H1 (cell line): ENCODE data around the gene FOSB. TPM values are rescaled to one million over a fixed set of nuclear protein-coding genes. Genes with fewer than 3 reads are reported as not detected.
A peak's percentile ranks its signal among the peaks of the same experiment; 100 is the strongest.

Experiments
- CTCF ChIA-PET: fragments of 300-600 bp; sonication (Branson Sonifier 250); formaldehyde crosslinking; loops from one replicate; lab custom pipeline; 2021; ENCODE audit not compliant: partially characterized antibody; lab: Charles Lee
- POLR2A ChIA-PET: fragments of 300-600 bp; sonication (Branson Sonifier 250); formaldehyde crosslinking; loops from one replicate; lab custom pipeline; 2021; ENCODE audit warnings: inconsistent platforms; ENCODE audit not compliant: partially characterized antibody; lab: Charles Lee
- DNase-seq, 2 experiments: peaks; one replicate each; pipeline versions ENCODE4 v3.0.0 to v3.0.0-alpha.2; 2010 to 2022; ENCODE audit warnings: low spot score in 2 of 2, low read depth in 1 of 2, mixed read lengths in 1 of 2
- FAIRE-seq: peaks from 2 replicates; lab custom pipeline; 2011; peaks lifted over from hg19 to GRCh38; lab: Jason Lieb, UNC
- H2AFZ ChIP-seq: 2 replicates; pipeline ENCODE4 v1.8.1; 2012; ENCODE audit warnings: low read length, inconsistent platforms
- H2AK5ac ChIP-seq: 2 replicates; pipeline ENCODE4 v1.6.1; 2013; ENCODE audit warnings: low read depth, low read length
- H2BK120ac ChIP-seq: replicated peaks from 2 replicates; pipeline ENCODE3; 2013; ENCODE audit warnings: low read depth, low read length, inconsistent platforms
- H2BK12ac ChIP-seq: 2 replicates; pipeline ENCODE4 v1.6.1; 2013; ENCODE audit warnings: low read depth, low read length
- H2BK15ac ChIP-seq: 2 replicates; pipeline ENCODE4 v1.6.1; 2013; ENCODE audit warnings: low read length
- H2BK20ac ChIP-seq: 2 replicates; pipeline ENCODE4 v1.6.1; 2013; ENCODE audit warnings: low read length
- H2BK5ac ChIP-seq: 2 replicates; pipeline ENCODE4 v1.6.1; 2013; ENCODE audit warnings: low read depth, low read length
- H3K14ac ChIP-seq: 2 replicates; pipeline ENCODE4 v1.6.1; 2013; ENCODE audit warnings: inconsistent platforms; ENCODE audit not compliant: insufficient read length
- H3K18ac ChIP-seq: 2 replicates; pipeline ENCODE4 v1.6.1; 2013; ENCODE audit warnings: low read length; ENCODE audit errors: extremely low read depth
- H3K23ac ChIP-seq: 2 replicates; pipeline ENCODE4 v1.6.1; 2013; ENCODE audit warnings: inconsistent platforms; ENCODE audit not compliant: insufficient read length
- H3K23me2 ChIP-seq: 2 replicates; pipeline ENCODE4 v1.6.1; 2013; ENCODE audit warnings: low read depth, low read length
- H3K27ac ChIP-seq: 2 replicates; pipeline ENCODE4 v1.6.1; 2011; ENCODE audit warnings: low read depth, low read length, inconsistent platforms
- H3K27me3 ChIP-seq, 4 experiments: replicated peaks in 1 of 4; 1 replicate in 1 of 4; 2 replicates in 3 of 4; pipeline versions ENCODE4 v1.6.1 to v1.8.1; 2011 to 2013; ENCODE audit warnings: low read length in 3 of 4, mild to moderate bottlenecking in 3 of 4, inconsistent platforms in 2 of 4, mixed read lengths in 2 of 4, moderate library complexity in 1 of 4; ENCODE audit not compliant: control insufficient read depth in 3 of 4, insufficient read depth in 3 of 4; ENCODE audit errors: extremely low read depth in 1 of 4
- H3K36me3 ChIP-seq, 4 experiments: 2 replicates each; pipeline versions ENCODE4 v1.6.1 to v1.8.1; 2011 to 2013; ENCODE audit warnings: mild to moderate bottlenecking in 4 of 4, low read length in 3 of 4, moderate library complexity in 2 of 4, control low read depth in 1 of 4, inconsistent platforms in 1 of 4; ENCODE audit not compliant: insufficient read depth in 4 of 4, control insufficient read depth in 2 of 4
- H3K4ac ChIP-seq: replicated peaks from 2 replicates; pipeline ENCODE3; 2013; ENCODE audit warnings: low read length, low read depth, mixed read lengths, inconsistent platforms; ENCODE audit not compliant: insufficient read length
- H3K4me1 ChIP-seq, 4 experiments: replicated peaks in 1 of 4; 1 replicate in 1 of 4; 2 replicates in 3 of 4; pipeline versions ENCODE4 v1.6.1 to v1.8.1; 2011 to 2013; ENCODE audit warnings: low read length in 3 of 4, inconsistent platforms in 2 of 4, mixed read lengths in 1 of 4; ENCODE audit not compliant: insufficient read depth in 4 of 4, control insufficient read depth in 3 of 4
- H3K4me2 ChIP-seq, 2 experiments: 2 replicates each; pipeline versions ENCODE4 v1.6.1 to v1.8.1; 2011 to 2013; ENCODE audit warnings: low read depth in 2 of 2, low read length in 2 of 2, control low read depth in 1 of 2, inconsistent platforms in 1 of 2, mild to moderate bottlenecking in 1 of 2; ENCODE audit not compliant: insufficient read depth in 1 of 2
- H3K4me3 ChIP-seq, 4 experiments: fragments of 200-600, 300-600 bp in 1 of 4; sonication (generic), shearing (Covaris generic), sonication (Bioruptor Twin) in 1 of 4; 2 replicates each; pipeline versions ENCODE4 v1.5.1 to v1.8.1; 2011 to 2016; ENCODE audit warnings: low read length in 4 of 4, low read depth in 3 of 4, control low read depth in 2 of 4, inconsistent platforms in 2 of 4, mild to moderate bottlenecking in 2 of 4, mixed read lengths in 1 of 4, moderate library complexity in 1 of 4; ENCODE audit not compliant: insufficient read depth in 2 of 4; ENCODE audit errors: extremely low read depth in 1 of 4
- H3K56ac ChIP-seq: replicated peaks from 2 replicates; pipeline ENCODE3; 2013; ENCODE audit warnings: low read depth, mild to moderate bottlenecking, mixed read lengths, low read length, inconsistent platforms; ENCODE audit not compliant: insufficient read length
- H3K79me1 ChIP-seq: 2 replicates; pipeline ENCODE4 v1.6.1; 2013; ENCODE audit warnings: low read depth, low read length, control low read depth
- H3K79me2 ChIP-seq, 2 experiments: 2 replicates each; pipeline versions ENCODE4 v1.6.1 to v1.8.1; 2012 to 2013; ENCODE audit warnings: low read length in 2 of 2, mild to moderate bottlenecking in 2 of 2, inconsistent platforms in 1 of 2; ENCODE audit not compliant: insufficient read depth in 2 of 2, control insufficient read depth in 1 of 2
- H3K9ac ChIP-seq, 4 experiments: replicated peaks in 1 of 4; 1 replicate in 1 of 4; 2 replicates in 3 of 4; pipeline versions ENCODE4 v1.6.1 to v1.8.1; 2011 to 2013; ENCODE audit warnings: low read depth in 3 of 4, low read length in 3 of 4, control low read depth in 2 of 4, mild to moderate bottlenecking in 2 of 4, moderate library complexity in 2 of 4, inconsistent platforms in 1 of 4; ENCODE audit errors: extremely low read depth in 1 of 4
- H3K9me3 ChIP-seq, 2 experiments: 2 replicates each; pipeline versions ENCODE4 v1.6.1 to v1.8.1; 2012 to 2013; ENCODE audit warnings: mild to moderate bottlenecking in 2 of 2, moderate library complexity in 2 of 2, control low read depth in 1 of 2, inconsistent platforms in 1 of 2, low read depth in 1 of 2, low read length in 1 of 2, mixed read lengths in 1 of 2; ENCODE audit not compliant: insufficient read depth in 2 of 2
- H4K20me1 ChIP-seq, 2 experiments: replicated peaks in 1 of 2; 2 replicates each; pipeline versions ENCODE3 to v1.8.1; 2011 to 2013; ENCODE audit warnings: inconsistent platforms in 2 of 2, low read length in 2 of 2, mild to moderate bottlenecking in 1 of 2; ENCODE audit not compliant: insufficient read depth in 2 of 2, control insufficient read depth in 1 of 2
- H4K5ac ChIP-seq: 2 replicates; pipeline ENCODE4 v1.6.1; 2013; ENCODE audit warnings: low read length, low read depth, mixed read lengths, inconsistent platforms; ENCODE audit not compliant: insufficient read length
- H4K8ac ChIP-seq: 2 replicates; pipeline ENCODE4 v1.8.0; 2013; ENCODE audit warnings: mild to moderate bottlenecking, moderate library complexity, low read length, inconsistent platforms; ENCODE audit not compliant: insufficient read depth; ENCODE audit errors: extremely low read depth
- H4K91ac ChIP-seq: replicated peaks from 2 replicates; pipeline ENCODE3; 2013; ENCODE audit warnings: low read length, mixed read lengths, inconsistent platforms; ENCODE audit not compliant: insufficient read length
- BCL11A ChIP-seq, 2 experiments: IDR thresholded peaks; one replicate each; pipeline ENCODE4 v1.6.1; 2011; ENCODE audit warnings: low read depth in 2 of 2, low read length in 2 of 2, mild to moderate bottlenecking in 2 of 2
- HDAC2 ChIP-seq, 2 experiments: fragments of 300-600 bp in 1 of 2; sonication (generic) in 1 of 2; IDR thresholded peaks; 2 replicates each; pipeline ENCODE4 v1.6.1; 2011 to 2012; ENCODE audit warnings: low read depth in 2 of 2, low read length in 2 of 2, mild to moderate bottlenecking in 2 of 2, moderate library complexity in 2 of 2, borderline replicate concordance in 1 of 2, inconsistent platforms in 1 of 2
- WGBS, 2 experiments: shearing (Covaris generic) in 1 of 2; methylation state at CpG; one replicate each; pipeline versions ENCODE4 v1.1.6 to v1.1.7; 2013 to 2015; ENCODE audit warnings: low lambda C conversion rate in 2 of 2, mixed read lengths in 2 of 2, inconsistent platforms in 1 of 2, low coverage in 1 of 2, missing lambda C conversion rate in 1 of 2; ENCODE audit not compliant: insufficient replicate concordance in 2 of 2, insufficient coverage in 1 of 2, insufficient read length in 1 of 2; ENCODE audit errors: extremely low coverage in 1 of 2, missing lambda C conversion rate in 1 of 2; 5-methylcytosine and 5-hydroxymethylcytosine counted together
- polyA plus RNA-seq, 7 experiments: library from polyadenylated mRNA; depleted of rRNA in 3 of 7; stranded (reverse) in 5 of 7; unstranded in 2 of 7; fragments of >200 nt in 5 of 7; fragments of 200-250 nt in 2 of 7; gene quantifications; 1 replicate in 5 of 7; 2 replicates in 1 of 7; 4 replicates in 1 of 7; pipeline versions ENCODE4 v1.2.1 to v1.2.3, GENCODE V29; 2011 to 2013; ENCODE audit warnings: missing spikeins in 2 of 7, mixed read lengths in 2 of 7
- total RNA-seq: library from RNA; stranded (reverse); fragmentation: NEBNext Ultra II Directional; extraction: Animal tissue kit (Norgen Biotek cat#: 25700); gene quantifications from 2 replicates; pipeline ENCODE4 v1.2.1, GENCODE V29; 2021

The FOSB gene
- total and polyA plus RNA-seq, 2 of the 8 experiments (the other 6 are each of a cell fraction or from before 2014, with no cell fraction given) = 0.44 to 2.7 TPM

- Histone ChIP-seq H2BK120ac (no peak overlapping the region), H3K4me2 (peak overlapping the region; percentile 38 to 79), H3K36me3 (peaks cover 0 to 2% (median 0%) of the 10 kb centered on the region in 4 experiments; a peak in 2 of 8 replicates), H3K9me3 (no peaks in the 10 kb centered on the region), H3K27ac (no peak overlapping the region), H4K5ac (no peak overlapping the region), H4K91ac (no peak overlapping the region), H3K14ac (no peak overlapping the region), H2AFZ (no peak overlapping the region), H3K4me3 (peak overlapping the region; percentile 24 to 71 (median 46); a peak in 5 of 8 replicates), H2BK12ac (no peak overlapping the region), H3K23ac (no peak overlapping the region), H3K56ac (no peak overlapping the region), H4K8ac (no peak overlapping the region), H3K18ac (no peak overlapping the region), H4K20me1 (peaks cover 0 to 10% of the 10 kb centered on the region in 2 experiments), H3K4ac (no peak overlapping the region), H3K4me1 (peaks cover 0 to 4% (median 2%) of the 10 kb centered on the region in 4 experiments; a peak in 4 of 7 replicates), H3K27me3 (peaks cover 0 to 4% (median 0%) of the 10 kb centered on the region in 4 experiments; a peak in 2 of 7 replicates), H3K79me1 (no peaks in the 10 kb centered on the region), H2BK20ac (no peak overlapping the region), H3K9ac (no peak overlapping the region), H2BK15ac (no peak overlapping the region), H3K79me2 (no peaks in the 10 kb centered on the region), H2AK5ac (no peak overlapping the region), H2BK5ac (no peak overlapping the region), H3K23me2 (peaks cover 4% of the 10 kb centered on the region; the same call in 1 of the 2 replicates)
- CTCF ChIA-PET = interaction anchor here (0.6 to 1.5 kb wide), 2 partner anchors 15 to 77 kb away, joined by 4 to 5 read pairs; no protein-coding TSS in a partner anchor
- FAIRE-seq (no peak), DNase-seq (no peak)
- TF ChIP-seq HDAC2 (IDR thresholded peaks at IDR 0.05; ENCODE audit: borderline replicate concordance in 1 of 2, low read depth in 2 of 2, low read length in 2 of 2) (peak in 1 of 2 experiments; percentile 23; a peak in 1 of 4 replicates), BCL11A (IDR thresholded peaks at IDR 0.05; ENCODE audit: low read depth in 2 of 2, low read length in 2 of 2) (no peak)
- WGBS, 2 experiments = 87% methylated on average over 5 of the region's 5 CpGs; no CpG with 5 or more reads in 1 of the 2 experiments
- POLR2A ChIA-PET = interaction anchor here (0.6 to 4.6 kb wide), 4 partner anchors 14 to 25 kb away, joined by 3 to 25 read pairs (median 4); partner anchors contain the start of genes FOSB and VASP
Measured at GRCh38 chr19:45492137-45492626, 24.4 kb downstream of the FOSB start.
